ENCODE results near the gene PGS1.

DNA sequence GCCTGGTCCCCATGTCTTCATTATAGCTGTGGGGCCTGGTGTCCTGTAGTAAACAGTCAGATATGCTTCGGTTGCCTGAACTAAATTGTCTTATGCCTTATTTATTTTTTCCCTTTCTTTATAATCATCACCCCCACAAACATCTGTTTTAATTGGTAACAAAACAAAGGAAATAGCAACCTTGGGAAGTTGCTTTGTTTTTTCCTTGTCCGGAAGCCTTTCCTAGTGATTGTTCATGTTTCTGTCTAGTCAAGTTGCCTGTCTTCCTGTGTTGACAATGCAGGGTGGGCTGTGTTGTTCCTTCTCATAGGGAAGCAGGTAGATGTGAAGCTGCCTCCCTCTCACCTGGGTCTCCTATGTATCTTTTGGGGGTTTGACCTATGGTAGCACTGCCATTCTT lies 16.7 kb downstream of the PGS1 start:
- TF ChIP-seq, protein P1, sequence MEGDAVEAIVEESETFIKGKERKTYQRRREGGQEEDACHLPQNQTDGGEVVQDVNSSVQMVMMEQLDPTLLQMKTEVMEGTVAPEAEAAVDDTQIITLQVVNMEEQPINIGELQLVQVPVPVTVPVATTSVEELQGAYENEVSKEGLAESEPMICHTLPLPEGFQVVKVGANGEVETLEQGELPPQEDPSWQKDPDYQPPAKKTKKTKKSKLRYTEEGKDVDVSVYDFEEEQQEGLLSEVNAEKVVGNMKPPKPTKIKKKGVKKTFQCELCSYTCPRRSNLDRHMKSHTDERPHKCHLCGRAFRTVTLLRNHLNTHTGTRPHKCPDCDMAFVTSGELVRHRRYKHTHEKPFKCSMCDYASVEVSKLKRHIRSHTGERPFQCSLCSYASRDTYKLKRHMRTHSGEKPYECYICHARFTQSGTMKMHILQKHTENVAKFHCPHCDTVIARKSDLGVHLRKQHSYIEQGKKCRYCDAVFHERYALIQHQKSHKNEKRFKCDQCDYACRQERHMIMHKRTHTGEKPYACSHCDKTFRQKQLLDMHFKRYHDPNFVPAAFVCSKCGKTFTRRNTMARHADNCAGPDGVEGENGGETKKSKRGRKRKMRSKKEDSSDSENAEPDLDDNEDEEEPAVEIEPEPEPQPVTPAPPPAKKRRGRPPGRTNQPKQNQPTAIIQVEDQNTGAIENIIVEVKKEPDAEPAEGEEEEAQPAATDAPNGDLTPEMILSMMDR (conservative IDR thresholded peaks at IDR 0.05 in 1 of 2, IDR thresholded peaks at IDR 0.05 in 1 of 2; ENCODE audit: extremely low read depth in 1 of 2, insufficient read depth in 1 of 2, low read depth in 1 of 2, low read length in 2 of 2) = no peak
- TF ChIP-seq EZH2 (IDR thresholded peaks at IDR 0.05; ENCODE audit: borderline replicate concordance, low read length) = no peak
